Stimulated activated naive CD8-positive, alpha-beta T cell treated with anti-CD3 and anti-CD28 coated beads, Interleukin-15, Interleukin-2, amounts not matched to agents 100 U/mL and 50 U/mL, for 24 hours (primary cell): ENCODE results near the gene TIAM2.
A peak's percentile ranks its signal among the peaks of the same experiment; 100 is the strongest.
"Not testable (repeated sequence)": the region's sequence is repeated elsewhere in the genome, so short reads cannot be mapped to it uniquely, and the experiment has no call there.

Experiments
- ATAC-seq: fragments of 150-1000 bp; cut with Tn5 transposase; one replicate; pipeline ENCODE4 v1.10.0; 2021
- DNase-seq: peaks from one replicate; pipeline ENCODE4 v3.0.0; 2021

Gene TIAM2

DNA sequence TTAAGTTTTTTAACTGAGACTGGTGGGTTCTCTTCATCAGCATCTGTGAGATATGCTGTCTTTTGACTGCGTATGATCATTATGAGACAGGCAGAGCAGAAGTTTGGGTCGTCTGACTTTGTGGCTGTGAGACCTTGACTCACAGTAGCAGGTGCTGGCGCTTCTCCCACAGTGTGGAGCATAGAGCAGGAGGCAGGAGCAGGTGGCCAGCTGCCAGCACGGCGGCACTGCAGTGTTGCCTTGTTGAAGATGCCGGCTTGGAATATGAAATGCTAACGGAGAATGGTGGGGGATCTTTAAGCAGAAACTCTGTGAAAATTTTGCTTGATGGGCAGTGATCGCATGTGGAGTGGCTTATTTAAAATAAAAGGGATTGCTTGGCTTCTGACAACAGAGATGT is 105.0 kb downstream of the TIAM2 start:
- DNase-seq, result no peak
- no peak for ATAC-seq

DNA sequence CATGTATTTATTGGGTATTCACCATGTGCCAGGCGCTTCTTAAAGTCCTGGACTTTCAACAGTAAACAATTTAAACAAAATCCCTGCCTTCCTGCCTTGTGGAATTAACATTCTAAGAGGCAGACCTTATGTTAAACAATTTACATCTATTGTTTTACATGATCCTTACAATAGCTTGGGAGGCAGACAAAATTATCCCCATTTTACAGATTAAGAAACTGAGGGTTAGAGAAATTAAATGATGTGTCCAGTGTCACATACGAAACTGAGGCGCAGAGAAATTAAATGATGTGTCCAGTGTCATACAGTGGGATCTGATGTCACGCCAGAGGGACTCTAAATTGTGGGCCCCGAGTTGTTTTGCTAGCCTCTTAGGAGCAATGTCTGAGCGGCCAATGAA is 105.5 kb downstream of the TIAM2 start:
- DNase-seq (no peak), ATAC-seq (no peak)

DNA sequence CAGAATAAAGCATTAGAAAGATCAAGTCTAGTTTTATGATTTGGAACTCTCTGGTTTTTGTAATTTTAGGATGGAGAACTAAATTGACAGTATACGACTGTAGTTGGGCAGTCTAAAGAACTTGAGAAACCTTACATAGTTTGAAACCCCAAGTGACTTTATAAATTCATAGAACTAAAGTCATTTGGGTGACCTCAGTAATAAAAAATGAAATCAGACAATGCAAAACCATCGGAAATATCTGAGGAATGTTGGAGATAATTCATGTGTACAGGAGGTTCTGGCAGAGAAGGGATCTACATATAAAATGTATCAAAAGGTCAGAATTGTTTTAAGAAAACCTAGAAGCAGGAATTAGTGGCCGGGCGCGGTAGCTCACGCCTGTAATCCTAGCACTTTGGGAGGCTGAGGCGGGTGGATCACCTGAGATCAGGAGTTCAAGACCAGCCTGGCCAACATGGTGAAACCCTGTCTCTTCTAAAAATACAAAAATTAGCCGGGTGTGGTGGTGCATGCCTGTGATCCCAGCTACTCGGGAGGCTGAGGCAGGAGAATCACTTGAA is 108.0 kb downstream of the TIAM2 start:
- not testable (repeated sequence) for DNase-seq

DNA sequence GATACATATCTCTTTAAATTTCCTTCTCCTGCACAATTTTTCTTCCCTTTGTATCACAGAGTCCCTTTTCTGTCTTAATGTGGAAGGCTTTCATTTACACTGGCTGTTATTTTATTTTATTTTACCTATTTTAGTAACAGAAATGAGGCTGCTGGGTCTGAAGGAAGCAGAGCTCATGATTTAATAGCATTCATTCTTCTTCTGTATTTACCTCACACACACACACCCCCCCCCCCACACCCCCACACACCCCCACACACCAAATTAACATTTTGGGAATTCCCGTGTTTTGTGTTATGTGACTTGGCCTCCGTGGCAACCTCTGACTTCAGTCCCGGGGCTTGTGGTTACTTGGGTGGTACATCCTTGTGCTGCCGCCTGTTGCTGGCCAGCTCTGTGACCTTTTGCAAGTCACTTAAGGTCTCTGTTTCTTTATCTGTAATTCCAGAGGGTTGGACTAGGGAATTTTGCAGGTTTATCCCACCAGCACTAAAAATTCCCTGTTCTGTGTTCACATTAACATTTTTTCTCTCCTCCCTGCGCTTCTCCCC is 108.8 kb downstream of the TIAM2 start:
- ATAC-seq (peak; percentile 48), DNase-seq (peak; percentile 49)

More for the DNA sequence above, 108.0 kb downstream of the TIAM2 start:
- ATAC-seq, result not testable (repeated sequence)

DNA sequence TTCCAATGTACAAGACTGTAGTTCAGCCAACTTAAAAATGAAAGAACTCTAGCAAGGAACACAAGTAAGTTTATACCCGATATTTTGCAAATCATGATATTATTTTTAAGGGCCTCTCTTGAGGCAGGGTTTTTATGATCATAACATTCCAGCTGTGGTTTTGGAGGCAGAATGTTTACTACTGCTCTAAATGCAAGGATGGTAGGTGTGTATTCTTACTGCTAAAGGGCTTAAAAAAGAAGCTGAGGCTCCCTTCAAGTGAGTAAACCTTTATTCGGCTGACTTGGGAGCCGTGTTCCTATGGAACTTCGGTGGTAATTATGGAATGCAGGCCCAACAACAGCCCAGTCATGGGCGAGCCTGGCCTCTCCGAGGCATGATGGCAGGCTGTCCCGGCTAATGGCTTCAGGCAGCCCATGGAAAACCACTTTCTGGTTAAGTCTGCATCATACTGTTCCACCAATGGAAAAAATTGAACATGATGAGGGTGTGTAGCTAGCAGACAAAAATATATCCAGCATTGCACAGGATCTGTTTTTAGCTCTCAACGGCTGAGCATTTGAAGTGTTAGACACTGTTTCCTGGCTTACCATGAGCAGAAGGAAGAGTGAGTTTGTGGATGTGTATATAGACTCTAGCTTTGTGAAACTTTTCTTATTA is 111.5 kb downstream of the TIAM2 start:
- ATAC-seq (peak; percentile 79), DNase-seq (peak; percentile 21)

DNA sequence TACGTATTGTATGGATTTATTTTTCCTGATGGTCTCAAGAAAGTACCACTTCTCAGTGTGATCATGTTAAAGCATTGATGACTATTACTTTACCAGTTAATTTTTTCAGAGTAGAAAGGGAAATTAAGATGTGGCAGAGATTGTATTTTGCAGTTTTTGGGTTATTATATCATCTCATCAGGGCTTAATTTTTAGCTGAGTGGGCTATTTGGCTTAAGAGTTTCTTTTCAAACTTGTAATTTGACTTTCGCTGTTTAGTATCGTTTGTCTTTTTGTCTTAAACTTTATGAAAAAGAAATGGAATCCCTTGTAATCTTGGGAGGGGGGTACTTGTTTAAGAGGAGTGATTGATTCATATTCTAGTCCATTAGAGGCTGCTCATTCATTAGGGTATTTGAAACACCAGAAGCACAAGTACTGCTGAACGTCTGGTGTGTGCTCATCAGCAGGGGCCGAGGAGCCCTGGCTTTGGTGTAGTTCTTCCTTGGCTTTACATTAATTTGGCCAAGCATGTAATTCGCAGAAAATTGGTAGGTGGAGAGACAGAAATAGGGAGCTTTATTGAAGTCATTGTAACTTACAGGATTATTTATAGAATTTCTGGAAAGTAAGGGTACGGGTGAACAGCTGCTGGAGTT is 112.4 kb downstream of the TIAM2 start:
- ATAC-seq (no peak), DNase-seq (no peak)

DNA sequence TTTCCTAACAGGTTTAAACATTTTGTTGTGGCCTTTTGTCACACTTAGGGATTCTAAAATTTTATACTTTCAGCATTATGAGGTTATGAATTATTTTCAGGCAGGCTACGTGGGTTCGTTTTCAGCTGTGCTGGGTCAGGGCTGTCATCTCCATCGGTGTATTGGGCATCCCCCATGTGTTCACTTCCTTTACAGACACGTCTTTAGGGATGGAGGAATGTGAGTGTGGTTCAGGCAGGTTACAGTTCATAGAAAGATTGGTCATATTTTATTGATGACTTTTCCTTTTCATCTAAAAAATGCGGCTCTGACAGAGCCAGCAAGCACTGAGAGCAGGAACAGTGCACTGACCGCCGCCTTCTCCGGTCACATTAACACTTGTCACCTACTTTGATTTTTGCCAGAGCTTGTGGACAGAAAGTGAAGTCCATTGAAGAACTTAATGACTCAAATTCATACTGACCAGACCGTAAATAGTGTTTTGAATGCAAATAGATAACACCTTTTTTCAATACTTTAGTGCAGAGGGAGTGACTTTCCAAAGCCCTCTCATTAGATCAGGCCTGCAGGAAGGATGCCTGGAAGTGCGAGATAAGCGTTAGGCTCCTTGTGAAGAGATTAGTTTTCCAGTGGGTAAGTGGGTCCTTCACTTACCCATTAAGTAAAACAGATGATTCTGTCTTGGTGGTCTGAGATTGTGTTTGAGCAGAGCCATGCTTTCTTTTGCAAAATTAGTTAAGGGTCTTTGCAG is 113.1 kb downstream of the TIAM2 start:
- ATAC-seq (no peak), DNase-seq (no peak)

DNA sequence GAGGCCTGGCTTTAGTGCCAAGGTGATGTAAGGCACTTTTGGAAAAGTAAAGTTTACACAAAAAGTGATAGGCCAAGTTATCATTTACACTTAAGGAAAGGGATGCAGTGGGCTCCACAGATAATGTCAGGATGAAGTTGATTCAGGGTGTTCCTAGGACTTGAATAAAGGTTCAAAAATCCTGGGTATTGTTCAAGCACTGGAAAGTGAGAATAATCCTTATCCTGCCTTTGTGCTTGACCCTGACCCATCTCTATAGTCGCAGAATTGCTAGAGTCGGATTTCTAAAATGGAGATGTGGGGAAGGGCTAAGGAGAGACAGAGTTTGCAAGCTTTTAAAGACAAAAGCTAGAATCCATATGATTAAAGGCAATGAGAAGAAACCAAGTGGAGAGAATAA is 115.6 kb downstream of the TIAM2 start:
- ATAC-seq (no peak), DNase-seq (no peak)

DNA sequence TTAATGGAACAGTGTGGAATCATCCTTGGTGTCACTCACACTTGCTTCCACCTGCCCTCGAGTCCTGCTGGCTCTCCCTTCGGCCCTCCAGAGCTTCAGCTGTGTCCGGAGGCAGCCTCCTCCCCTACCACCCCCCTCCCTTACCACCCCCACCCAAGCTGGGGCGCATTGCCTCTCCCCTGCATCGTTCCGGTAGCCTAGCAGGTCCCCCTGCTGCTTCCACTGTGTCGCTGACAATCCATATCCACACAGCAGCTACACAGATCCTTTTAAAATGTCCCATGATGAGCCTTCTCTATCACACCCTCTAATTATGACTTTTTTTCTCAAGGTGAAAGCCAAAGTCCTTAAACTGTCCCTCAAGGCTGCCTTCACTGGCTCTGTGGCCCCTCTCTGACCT is 117.6 kb downstream of the TIAM2 start:
- ATAC-seq (no peak), DNase-seq (no peak)

DNA sequence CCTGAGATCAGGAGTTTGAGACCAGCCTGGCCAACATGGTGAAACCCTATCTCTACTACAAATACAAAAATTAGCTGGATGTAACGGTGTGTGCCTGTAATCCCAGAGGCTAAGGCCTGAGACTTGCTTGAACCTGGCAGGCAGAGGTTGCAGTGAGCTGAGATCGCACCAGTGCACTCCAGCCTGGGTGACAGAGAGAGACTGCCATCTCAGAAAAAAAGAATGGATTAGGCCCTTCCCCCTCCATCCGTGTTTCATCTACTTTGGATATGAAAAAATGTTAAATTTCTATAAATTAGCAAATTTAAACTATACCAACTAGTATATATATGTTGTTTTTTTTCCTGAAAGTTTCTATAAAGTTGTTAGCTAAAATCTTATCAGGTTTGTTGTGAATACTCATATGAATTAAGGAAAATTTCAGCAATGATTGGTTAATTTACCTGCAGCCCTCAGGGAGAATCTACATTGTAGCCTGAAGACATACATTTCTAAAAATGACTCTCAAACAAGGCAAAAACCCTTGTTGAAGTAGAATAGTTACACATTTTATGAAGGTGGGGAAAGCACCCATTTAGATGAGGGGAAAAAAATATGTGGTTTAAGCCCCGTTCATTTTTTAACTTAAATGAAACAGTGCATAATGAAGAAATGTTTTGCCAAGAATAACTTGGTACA is 120.9 kb downstream of the TIAM2 start:
- peak; percentile 92 for ATAC-seq
- DNase-seq, result no peak

DNA sequence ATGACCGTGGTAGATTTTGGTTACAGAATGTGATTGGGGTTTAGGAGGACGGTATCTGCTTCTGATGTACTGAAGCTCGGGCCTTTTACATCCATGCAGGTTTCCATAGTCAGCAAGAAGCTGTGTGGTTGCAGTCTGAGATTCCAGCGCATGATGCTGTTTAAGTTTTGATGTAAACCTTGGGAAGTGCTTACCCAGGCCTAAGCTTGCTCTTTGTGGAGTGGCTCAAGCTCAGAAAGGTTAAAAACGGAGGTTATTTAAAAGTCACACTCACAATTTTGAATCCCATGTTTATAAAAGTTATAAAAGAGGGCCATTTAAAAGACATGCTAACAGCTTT is 121.4 kb downstream of the TIAM2 start:
- DNase-seq, result no peak

DNA sequence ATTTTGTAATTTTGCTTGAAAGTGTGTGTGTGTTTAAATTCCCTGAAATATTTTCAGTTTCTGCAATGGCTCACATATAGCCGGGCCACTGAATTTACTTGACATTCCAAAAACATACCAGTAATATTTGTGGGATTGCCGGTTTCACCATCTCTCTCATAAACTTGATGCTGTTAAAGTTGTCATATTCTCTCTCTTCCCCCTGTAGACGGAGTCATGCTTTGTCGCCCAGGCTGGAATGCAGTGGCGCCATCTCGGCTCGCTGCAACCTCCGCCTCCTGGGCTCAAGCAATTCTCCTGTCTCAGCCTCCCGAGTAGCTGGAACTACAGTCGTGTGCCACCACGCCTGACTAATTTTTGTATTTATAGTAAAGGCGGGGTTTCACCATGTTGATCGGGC is 122.1 kb downstream of the TIAM2 start:
- ATAC-seq, result no peak

More for the DNA sequence above, 121.4 kb downstream of the TIAM2 start:
- no peak for ATAC-seq

DNA sequence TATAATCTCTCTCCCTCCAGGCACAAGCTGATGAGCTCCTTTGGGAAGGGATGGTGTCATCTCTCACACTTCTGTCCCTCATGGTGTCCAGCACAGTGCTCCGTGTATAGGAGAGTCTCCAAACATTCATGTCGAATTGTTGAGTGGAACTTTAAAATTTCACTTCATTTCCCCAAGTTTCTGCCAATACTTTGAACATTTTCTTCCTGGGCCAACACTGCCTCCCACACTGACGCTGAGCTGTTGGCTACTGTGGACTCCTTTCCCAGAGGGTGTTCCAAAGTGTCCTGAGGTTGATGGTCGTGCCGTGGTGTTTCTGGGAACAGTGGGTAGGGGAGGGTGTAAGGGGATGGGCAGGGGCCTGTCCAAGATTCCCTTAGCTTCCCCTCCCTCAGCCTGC is 122.7 kb downstream of the TIAM2 start:
- ATAC-seq (no peak), DNase-seq (no peak)

More for the DNA sequence above, 122.1 kb downstream of the TIAM2 start:
- no peak for DNase-seq

DNA sequence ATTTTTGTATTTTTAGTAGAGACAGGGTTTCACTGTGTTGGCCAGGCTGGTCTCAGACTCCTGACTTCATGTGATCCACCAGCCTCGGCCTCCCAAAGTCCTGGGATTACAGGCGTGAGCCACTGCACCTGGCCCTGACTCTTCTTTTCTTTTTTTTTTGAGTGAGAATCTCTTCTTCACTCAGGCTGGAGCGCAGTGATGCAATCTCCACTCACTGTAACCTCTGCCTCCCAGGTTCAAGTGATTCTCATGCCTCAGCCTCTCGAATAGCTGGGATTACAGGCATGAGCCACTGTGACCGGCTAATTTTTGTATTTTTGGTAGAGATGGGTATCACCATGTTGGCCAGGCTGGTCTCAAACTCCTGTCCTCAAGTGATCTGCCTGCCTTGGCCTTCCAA is 124.1 kb downstream of the TIAM2 start:
- DNase-seq, ATAC-seq: not testable (repeated sequence)

DNA sequence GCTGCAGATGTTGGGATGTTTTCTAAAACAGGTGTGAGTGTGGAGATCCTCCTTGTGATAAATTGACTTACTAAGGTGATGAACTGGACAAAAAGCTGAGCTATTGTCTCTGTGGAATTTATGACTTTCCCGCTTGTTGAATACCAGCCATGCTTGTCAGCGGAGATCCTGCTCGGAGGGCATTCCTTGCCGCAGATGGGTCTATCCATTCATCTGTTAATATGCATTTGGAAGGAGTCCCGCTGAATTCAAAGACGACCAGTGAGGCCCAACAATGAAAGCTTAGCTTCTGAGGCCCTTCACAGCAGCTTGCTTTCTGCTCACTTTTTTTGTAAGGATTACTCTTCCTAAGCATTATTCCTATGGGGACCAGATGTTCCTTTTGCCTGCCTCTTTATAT is 124.9 kb downstream of the TIAM2 start:
- ATAC-seq, result no peak
- DNase-seq, result no peak

DNA sequence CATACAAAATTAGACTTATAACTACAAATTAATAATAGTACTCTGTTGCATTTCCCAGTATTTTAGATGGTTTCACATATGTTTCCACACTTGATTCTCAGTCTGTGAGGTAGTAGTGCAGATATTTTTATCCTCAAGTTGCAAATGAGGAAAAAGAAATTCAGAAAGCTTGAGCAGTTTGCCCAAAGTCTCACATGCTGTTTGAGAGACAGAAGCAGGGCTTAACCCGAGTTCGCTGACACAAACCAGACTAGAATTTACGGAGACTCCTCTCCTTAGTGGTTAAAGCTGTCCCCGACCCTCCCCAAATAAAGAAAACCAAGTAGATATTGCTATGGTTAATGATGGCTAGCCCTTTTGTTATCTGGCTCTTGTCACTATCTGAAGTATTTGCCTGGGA is 126.2 kb downstream of the TIAM2 start:
- ATAC-seq, result no peak
- DNase-seq, result no peak

DNA sequence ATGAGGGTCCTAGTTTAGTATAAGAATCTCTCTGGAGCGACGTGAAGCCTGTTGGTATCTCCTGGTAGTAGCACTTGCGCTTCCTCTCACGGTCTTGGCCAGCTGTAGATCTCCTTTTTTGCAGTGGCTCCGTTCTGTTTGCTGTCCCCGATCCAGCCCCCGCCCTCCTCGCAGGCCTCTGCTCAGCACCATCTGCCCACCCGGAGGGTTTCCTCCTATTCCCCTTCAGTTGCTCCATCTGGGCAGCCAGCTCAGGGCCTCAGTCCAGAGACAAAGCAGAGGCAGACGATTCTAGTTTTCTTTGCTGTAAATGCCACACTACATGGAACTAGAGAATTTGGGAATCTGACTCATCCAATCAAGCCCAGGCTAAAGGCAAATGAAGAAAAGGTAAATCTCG is 126.6 kb downstream of the TIAM2 start:
- DNase-seq, result no peak
- peak; percentile 25 for ATAC-seq

DNA sequence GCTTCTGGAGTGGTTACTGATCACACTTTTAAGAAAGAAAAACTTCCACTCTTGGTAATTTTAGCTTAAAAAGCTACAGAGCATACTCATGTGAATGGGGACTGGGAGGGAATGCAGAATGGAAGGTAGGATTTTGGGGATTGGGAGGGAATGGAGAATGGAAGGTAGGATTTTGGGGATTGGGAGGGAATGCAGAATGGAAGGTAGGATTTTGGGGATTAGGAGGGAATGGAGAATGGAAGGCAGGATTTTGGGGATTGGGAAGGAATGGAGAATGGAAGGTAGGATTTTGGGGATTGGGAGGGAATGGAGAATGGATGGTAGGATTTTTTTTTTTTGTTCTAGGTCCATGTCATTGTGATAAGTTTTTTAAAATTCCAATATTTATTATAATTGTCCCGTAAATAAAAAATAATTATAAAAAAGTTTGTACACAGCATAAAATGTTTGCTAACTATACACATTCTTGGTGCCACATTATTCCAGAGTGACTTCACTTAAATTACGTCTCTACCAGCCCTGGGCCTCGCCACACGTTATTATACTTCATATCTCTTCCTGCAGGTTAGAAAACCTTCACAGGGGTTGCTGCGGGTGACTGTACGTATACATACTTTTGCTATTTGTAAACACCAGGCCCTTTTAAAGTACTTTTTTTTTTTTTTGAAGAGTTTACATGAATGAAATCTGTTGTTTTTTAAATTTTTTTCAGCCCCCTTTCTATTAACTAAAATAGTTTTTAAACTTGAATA is 127.3 kb downstream of the TIAM2 start:
- ATAC-seq, result no peak
- no peak for DNase-seq

DNA sequence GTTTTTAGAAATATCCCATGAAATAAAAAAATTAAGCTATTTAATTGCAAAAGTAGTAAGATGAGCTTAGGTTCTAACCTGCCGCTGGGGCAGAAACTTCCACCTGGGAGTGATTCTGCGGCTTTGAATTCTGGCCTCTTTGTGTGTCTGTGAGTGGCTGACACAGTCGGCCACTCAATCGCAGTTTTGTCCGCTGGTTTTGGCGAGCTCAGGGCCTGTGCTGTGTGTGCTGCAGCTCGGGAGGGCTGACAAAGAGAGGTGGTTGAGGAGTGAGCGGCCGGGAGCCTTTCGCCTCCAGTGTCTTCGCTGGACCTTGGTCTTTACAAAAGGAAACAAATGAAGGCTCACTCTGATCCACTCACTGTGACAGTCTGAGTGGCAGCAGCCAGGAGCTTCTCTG is 128.4 kb downstream of the TIAM2 start:
- no peak for ATAC-seq
- no peak for DNase-seq

DNA sequence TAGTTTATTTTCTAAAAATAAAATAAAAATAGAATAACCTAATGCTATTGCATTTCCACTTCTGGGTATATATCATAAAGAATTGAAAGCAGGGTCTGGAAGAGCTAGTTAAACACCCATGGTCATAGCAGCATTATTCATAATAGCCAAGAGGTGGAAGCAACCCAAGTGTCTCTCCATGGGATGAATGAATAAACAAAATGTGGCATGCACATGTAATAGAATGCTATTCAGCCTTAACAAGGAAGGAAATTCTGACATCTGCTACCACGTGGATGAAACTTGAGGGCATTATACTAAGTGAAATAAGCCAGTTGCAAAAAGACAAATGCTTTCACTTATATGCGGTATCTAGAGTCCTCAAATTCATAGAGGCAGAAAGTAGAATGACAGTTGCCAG is 130.8 kb downstream of the TIAM2 start:
- DNase-seq (no peak), ATAC-seq (no peak)

DNA sequence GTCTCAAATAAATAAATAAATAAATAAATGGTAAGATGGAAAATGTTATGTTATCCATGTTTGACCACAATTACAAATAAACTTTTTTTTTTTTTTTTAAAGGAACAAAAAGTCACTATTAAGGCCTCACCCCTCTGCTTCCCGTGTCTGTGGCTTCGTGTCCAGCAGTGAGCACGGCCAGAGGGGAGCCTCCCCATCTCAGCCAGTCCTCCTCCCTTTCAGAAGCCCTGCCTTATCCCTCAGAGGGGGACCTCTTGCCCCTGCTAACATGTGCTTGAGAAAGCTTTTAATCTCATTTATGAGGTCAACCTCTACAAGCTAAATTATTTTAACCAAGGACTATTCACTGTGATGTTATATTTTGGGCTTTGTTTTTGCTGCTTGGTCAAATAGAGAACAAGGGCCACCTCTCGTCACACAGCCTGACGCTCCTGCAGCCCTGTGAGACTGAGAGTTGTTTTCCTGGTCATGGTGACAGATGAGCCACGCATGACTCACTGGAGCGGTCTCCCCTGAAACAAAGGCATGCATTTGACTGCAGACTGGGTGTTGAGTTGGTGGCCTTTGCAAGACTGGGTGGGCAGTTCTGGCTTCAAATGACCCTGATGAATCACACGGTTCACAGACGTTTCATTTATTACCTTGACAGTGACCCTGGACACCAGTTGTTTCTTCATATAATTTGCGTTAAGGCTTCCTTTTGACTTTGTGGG is 131.8 kb downstream of the TIAM2 start:
- DNase-seq, result peak; percentile 75
- ATAC-seq, result peak; percentile 96
